Measurements from ENCODE around the gene LLGL2.

Gene LLGL2

DNA sequence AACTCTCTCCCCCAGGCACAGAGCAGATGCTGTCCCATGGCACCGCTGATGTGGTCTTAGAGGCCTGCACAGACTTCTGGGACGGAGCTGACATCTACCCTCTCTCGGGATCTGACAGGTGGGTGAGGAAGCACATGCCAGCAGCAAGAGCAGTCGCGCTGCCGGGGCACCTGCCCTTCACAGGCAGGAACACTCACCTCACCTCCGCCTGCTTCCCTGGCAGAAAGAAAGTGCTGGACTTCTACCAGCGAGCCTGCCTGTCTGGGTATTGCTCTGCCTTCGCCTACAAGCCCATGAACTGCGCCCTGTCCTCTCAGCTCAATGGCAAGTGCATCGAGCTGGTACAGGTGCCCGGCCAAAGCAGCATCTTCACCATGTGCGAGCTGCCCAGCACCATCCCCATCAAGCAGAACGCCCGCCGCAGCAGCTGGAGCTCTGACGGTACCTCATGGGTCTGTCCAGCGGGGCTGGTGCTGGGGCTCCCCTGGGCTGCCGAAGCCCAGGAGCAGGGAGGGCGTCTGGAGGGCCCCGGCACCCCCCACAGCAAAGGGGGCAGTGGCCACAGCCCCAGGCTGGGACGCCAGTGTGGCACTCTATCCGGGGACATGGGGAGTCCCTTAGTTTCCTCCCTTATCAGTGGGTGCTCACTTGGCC is 31.9 kb upstream of the LLGL2 start:
- in situ Hi-C loops (cut with MboI; ENCODE audit: low pct_unique_long_range_greater_than_20kb, low sequenced_read_pairs, unreplicated experiment): no loop called here
- no peak for DNase-seq (ENCODE audit: low spot score)
- TF ChIP-seq, protein P1, sequence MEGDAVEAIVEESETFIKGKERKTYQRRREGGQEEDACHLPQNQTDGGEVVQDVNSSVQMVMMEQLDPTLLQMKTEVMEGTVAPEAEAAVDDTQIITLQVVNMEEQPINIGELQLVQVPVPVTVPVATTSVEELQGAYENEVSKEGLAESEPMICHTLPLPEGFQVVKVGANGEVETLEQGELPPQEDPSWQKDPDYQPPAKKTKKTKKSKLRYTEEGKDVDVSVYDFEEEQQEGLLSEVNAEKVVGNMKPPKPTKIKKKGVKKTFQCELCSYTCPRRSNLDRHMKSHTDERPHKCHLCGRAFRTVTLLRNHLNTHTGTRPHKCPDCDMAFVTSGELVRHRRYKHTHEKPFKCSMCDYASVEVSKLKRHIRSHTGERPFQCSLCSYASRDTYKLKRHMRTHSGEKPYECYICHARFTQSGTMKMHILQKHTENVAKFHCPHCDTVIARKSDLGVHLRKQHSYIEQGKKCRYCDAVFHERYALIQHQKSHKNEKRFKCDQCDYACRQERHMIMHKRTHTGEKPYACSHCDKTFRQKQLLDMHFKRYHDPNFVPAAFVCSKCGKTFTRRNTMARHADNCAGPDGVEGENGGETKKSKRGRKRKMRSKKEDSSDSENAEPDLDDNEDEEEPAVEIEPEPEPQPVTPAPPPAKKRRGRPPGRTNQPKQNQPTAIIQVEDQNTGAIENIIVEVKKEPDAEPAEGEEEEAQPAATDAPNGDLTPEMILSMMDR (IDR thresholded peaks at IDR 0.05; ENCODE audit: extremely low read depth, insufficient read depth, missing control alignments): no peak

DNA sequence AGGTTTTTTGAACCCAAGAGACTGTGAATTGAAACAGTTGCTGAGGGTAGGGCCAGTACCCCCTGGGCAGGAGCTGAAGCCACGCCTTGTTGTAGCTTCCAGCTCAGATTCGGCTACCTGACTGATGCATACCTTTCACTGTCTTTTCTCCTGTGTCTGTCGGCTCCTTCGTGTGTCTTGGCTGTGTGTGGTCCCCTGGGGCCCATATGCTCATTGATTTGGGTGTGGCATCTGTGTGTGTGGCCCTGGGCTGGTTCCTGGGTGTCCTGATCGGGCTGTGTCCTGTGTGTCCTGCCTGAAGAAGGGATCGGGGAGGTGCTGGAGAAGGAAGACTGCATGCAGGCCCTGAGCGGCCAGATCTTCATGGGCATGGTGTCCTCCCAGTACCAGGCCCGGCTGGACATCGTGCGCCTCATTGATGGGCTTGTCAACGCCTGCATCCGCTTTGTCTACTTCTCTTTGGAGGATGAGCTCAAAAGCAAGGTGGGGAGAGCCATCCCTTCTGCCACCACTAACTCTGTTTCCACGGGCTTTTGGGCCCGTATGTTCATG is 31.1 kb upstream of the LLGL2 start:
- no peak for DNase-seq (ENCODE audit: low spot score)
- in situ Hi-C loops (cut with MboI; ENCODE audit: low pct_unique_long_range_greater_than_20kb, low sequenced_read_pairs, unreplicated experiment): no loop called here
- TF ChIP-seq, protein P1 (IDR thresholded peaks at IDR 0.05; ENCODE audit: extremely low read depth, insufficient read depth, missing control alignments): no peak

DNA sequence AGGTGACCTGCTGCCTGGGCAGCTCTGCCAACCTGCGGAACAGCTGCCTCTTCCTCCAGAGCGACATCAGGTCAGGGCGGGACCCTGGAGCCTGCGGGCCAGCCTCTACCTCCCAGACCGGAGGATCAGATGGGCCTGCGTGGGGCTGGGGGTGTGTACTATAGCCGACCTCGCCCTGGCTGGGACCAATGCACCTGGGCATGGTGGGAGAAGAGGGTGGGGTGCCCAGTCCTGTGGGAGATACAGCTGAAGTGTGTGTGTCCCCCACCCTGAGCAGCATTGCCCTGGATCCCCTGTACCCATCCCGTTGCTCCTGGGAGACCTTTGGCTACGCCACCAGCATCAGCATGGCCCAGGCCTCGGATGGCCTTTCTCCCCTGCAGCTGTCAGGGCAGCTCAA is 29.5 kb upstream of the LLGL2 start:
- DNase-seq (ENCODE audit: low spot score): no peak
- TF ChIP-seq, protein P1 (IDR thresholded peaks at IDR 0.05; ENCODE audit: extremely low read depth, insufficient read depth, missing control alignments): no peak
- in situ Hi-C loops (cut with MboI; ENCODE audit: low pct_unique_long_range_greater_than_20kb, low sequenced_read_pairs, unreplicated experiment): no loop called here

DNA sequence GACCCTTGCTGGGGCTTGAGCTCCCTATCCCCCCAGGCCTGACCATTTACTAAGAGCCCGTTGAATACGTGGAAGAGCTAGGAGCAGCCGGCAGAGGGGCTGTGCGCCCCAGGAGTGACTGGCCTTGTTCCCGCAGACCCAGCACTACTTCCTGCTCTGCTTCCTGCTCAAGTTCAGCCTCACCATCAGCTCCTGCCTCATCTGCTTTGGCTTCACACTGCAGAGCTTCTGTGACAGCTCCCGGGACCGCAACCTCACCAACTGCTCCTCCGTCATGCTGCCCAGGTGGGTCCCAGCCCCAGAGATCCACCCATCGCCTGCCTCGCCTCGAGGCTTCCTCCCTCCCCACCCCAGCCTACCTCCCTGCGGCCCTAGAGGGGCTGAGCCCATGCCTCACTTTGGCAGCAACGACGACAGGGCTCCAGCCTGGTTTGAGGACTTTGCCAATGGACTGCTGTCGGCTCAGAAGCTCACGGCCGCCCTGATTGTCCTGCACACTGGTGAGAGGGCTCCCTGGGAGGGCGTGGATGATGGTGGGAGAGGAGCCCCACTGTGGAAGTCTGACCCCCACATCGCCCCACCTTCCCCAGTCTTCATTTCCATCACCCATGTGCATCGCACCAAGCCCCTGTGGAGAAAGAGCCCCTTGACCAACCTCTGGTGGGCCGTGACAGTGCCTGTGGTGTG is 27.3 kb upstream of the LLGL2 start:
- TF ChIP-seq, protein P1 (IDR thresholded peaks at IDR 0.05; ENCODE audit: extremely low read depth, insufficient read depth, missing control alignments): no peak
- in situ Hi-C loops (cut with MboI; ENCODE audit: low pct_unique_long_range_greater_than_20kb, low sequenced_read_pairs, unreplicated experiment): no loop called here
- DNase-seq (ENCODE audit: low spot score): no peak

DNA sequence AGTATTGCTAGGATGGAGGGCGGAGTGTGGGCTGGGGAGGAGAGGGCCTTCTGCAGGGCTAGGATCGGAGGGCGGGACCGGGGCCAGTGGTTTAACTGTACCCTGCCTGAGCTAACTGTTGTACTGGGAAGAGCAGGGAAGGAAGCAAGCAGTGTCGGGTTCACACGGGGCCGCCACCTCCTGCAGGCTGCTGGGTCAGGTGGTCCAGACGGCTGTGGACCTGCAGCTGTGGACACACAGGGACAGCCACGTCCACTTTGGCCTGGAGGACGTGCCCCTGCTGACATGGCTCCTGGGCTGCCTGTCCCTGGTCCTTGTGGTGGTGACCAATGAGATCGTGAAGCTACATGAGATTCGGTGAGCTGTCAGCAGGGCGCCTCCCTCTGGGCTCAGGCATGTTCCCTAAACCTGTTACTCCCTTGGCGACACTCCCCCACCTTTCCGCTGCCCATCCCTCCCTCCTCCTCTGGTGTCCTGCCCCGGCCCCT is 26.7 kb upstream of the LLGL2 start:
- no peak for DNase-seq (ENCODE audit: low spot score)
- in situ Hi-C loops (cut with MboI; ENCODE audit: low pct_unique_long_range_greater_than_20kb, low sequenced_read_pairs, unreplicated experiment): no loop called here
- TF ChIP-seq, protein P1 (IDR thresholded peaks at IDR 0.05; ENCODE audit: extremely low read depth, insufficient read depth, missing control alignments): no peak

DNA sequence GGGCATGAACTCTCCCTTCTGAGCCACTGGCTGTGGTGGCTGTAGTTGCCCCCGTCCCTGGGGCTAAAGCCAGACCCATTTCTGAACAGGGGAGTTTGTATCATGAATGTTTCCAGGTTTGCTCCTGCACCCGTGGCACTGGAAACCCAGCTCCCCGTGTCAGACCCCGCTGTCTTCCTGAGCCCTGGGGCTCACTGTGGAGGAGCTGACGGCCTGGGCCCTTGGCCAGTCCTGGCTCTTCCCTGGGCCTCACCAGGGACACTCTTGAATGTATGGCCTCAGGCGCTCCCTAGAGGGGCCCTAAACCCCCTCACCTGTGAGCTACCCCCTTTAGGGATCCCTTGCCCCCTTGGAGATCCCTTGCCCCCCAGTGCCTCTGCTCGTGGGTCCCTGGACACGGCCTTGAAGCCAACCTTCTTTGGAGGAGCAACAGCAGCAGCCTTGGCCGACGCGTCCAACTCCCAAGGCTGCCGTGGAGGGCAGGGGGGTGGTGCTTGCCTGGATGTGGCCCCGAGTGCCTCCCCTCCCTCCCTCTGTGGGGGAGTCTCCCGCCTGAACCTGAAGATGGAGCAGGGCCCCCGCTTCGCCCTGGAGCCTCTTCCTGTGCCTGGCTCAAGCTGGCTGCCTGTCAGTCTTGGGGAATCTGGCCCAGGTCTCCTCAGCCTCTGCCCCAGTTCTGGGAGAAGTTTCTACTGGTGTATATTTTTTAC is 26.0 kb upstream of the LLGL2 start:
- TF ChIP-seq, protein P1 (IDR thresholded peaks at IDR 0.05; ENCODE audit: extremely low read depth, insufficient read depth, missing control alignments): no peak
- no peak for DNase-seq (ENCODE audit: low spot score)
- in situ Hi-C loops (cut with MboI; ENCODE audit: low pct_unique_long_range_greater_than_20kb, low sequenced_read_pairs, unreplicated experiment): no loop called here
